Measurements from ENCODE around the gene REXO4. TPM values are rescaled to one million over a fixed set of nuclear protein-coding genes. Genes with fewer than 3 reads are reported as not detected.
"Not testable (repeated sequence)": the region's sequence is repeated elsewhere in the genome, so short reads cannot be mapped to it uniquely, and the experiment has no call there.

REXO4 gene
- total RNA-seq, 2 experiments from 2014 or later: 28.9 to 30.8 TPM

GRCh38 chr9:133400292-133400691 is 17.5 kb downstream of the REXO4 start:
- no peaks in the 10 kb centered on the region for H3K9me3 Mint-ChIP-seq
- POLR2A ChIA-PET: no interaction called here
- H3K4me3 Mint-ChIP-seq: no peak overlapping the region
- peaks cover 5% of the 10 kb centered on the region for H3K4me1 Mint-ChIP-seq
- no peaks in the 10 kb centered on the region for H3K36me3 Mint-ChIP-seq
- H3K27ac Mint-ChIP-seq: no peak overlapping the region
- no peak for DNase-seq
- no peaks in the 10 kb centered on the region for H3K27me3 Mint-ChIP-seq
- ATAC-seq (ENCODE audit: low read depth): no peak

- Mint-ChIP-seq H3K4me1 (peaks cover 3% of the 10 kb centered on the region), H3K27ac (no peak overlapping the region), H3K36me3 (no peaks in the 10 kb centered on the region), H3K27me3 (peaks cover 2% of the 10 kb centered on the region), H3K4me3 (no peak overlapping the region), H3K9me3 (no peaks in the 10 kb centered on the region)
- DNase-seq (no peak), ATAC-seq (ENCODE audit: low read depth) (no peak)
- POLR2A ChIA-PET: no interaction called here
These were observed 19.9 kb downstream of the REXO4 start for GRCh38 chr9:133397895-133398294.

GRCh38 chr9:133397370-133397769 is 20.4 kb downstream of the REXO4 start:
- POLR2A ChIA-PET: no interaction called here
- H3K36me3 Mint-ChIP-seq: no peaks in the 10 kb centered on the region
- no peaks in the 10 kb centered on the region for H3K9me3 Mint-ChIP-seq
- H3K27ac Mint-ChIP-seq: no peak overlapping the region
- no peak for ATAC-seq (ENCODE audit: low read depth)
- H3K27me3 Mint-ChIP-seq: peaks cover 2% of the 10 kb centered on the region
- H3K4me1 Mint-ChIP-seq: peaks cover 3% of the 10 kb centered on the region
- H3K4me3 Mint-ChIP-seq: no peak overlapping the region
- no peak for DNase-seq

- H3K4me3 Mint-ChIP-seq: no peak overlapping the region
- H3K9me3 Mint-ChIP-seq: no peaks in the 10 kb centered on the region
- H3K27ac Mint-ChIP-seq: no peak overlapping the region
- ATAC-seq (ENCODE audit: low read depth) (no peak), DNase-seq (no peak)
- H3K27me3 Mint-ChIP-seq: peaks cover 2% of the 10 kb centered on the region
- POLR2A ChIA-PET: no interaction called here
- no peaks in the 10 kb centered on the region for H3K36me3 Mint-ChIP-seq
- H3K4me1 Mint-ChIP-seq: peaks cover 3% of the 10 kb centered on the region
These were observed 20.9 kb downstream of the REXO4 start for GRCh38 chr9:133396952-133397351.

GRCh38 chr9:133394687-133395271 is 23.0 kb downstream of the REXO4 start:
- Mint-ChIP-seq H3K36me3 (no peaks in the 10 kb centered on the region), H3K9me3 (no peaks in the 10 kb centered on the region), H3K4me1 (peaks cover 3% of the 10 kb centered on the region), H3K27me3 (peaks cover 2% of the 10 kb centered on the region), H3K27ac (no peak overlapping the region), H3K4me3 (no peak overlapping the region)
- POLR2A ChIA-PET: no interaction called here
- DNase-seq (no peak), ATAC-seq (ENCODE audit: low read depth) (no peak)

GRCh38 chr9:133393399-133393798 is 24.4 kb downstream of the REXO4 start:
- no peaks in the 10 kb centered on the region for H3K36me3 Mint-ChIP-seq
- H3K27me3 Mint-ChIP-seq: peaks cover 2% of the 10 kb centered on the region
- H3K9me3 Mint-ChIP-seq: no peaks in the 10 kb centered on the region
- ATAC-seq (ENCODE audit: low read depth) (no peak), DNase-seq (no peak)
- peaks cover 3% of the 10 kb centered on the region for H3K4me1 Mint-ChIP-seq
- H3K4me3 Mint-ChIP-seq: no peak overlapping the region
- no peak overlapping the region for H3K27ac Mint-ChIP-seq
- POLR2A ChIA-PET: no interaction called here

- DNase-seq; ATAC-seq (ENCODE audit: low read depth); H3K4me1 Mint-ChIP-seq; H3K4me3 Mint-ChIP-seq; H3K27me3 Mint-ChIP-seq; POLR2A ChIA-PET; H3K27ac Mint-ChIP-seq; H3K36me3 Mint-ChIP-seq; H3K9me3 Mint-ChIP-seq: not testable (repeated sequence)
These were observed 25.5 kb downstream of the REXO4 start for GRCh38 chr9:133392308-133392707.

- DNase-seq; H3K27me3 Mint-ChIP-seq; H3K4me1 Mint-ChIP-seq; H3K36me3 Mint-ChIP-seq; H3K4me3 Mint-ChIP-seq; POLR2A ChIA-PET; H3K27ac Mint-ChIP-seq; ATAC-seq (ENCODE audit: low read depth); H3K9me3 Mint-ChIP-seq: not testable (repeated sequence)
These were observed 26.4 kb downstream of the REXO4 start for GRCh38 chr9:133391449-133391848.

GRCh38 chr9:133390713-133391112 is 27.1 kb downstream of the REXO4 start:
- DNase-seq (no peak), ATAC-seq (ENCODE audit: low read depth) (no peak)
- peaks cover 2% of the 10 kb centered on the region for H3K27me3 Mint-ChIP-seq
- no peaks in the 10 kb centered on the region for H3K36me3 Mint-ChIP-seq
- no peak overlapping the region for H3K4me3 Mint-ChIP-seq
- H3K27ac Mint-ChIP-seq: no peak overlapping the region
- POLR2A ChIA-PET: no interaction called here
- no peaks in the 10 kb centered on the region for H3K9me3 Mint-ChIP-seq
- H3K4me1 Mint-ChIP-seq: no peaks in the 10 kb centered on the region

GRCh38 chr9:133389562-133389961 is 28.2 kb downstream of the REXO4 start:
- Mint-ChIP-seq H3K27ac (no peak overlapping the region), H3K4me1 (no peaks in the 10 kb centered on the region), H3K9me3 (no peaks in the 10 kb centered on the region), H3K27me3 (peaks cover 2% of the 10 kb centered on the region), H3K4me3 (no peak overlapping the region), H3K36me3 (no peaks in the 10 kb centered on the region)
- ATAC-seq (ENCODE audit: low read depth) (no peak), DNase-seq (no peak)
- POLR2A ChIA-PET: interaction anchor here (1.2 kb wide), 1 partner anchor 11 kb away, joined by 3 read pairs; no protein-coding TSS in a partner anchor

GRCh38 chr9:133389025-133389557 is 28.7 kb downstream of the REXO4 start:
- no peak for DNase-seq
- Mint-ChIP-seq H3K4me1 (no peaks in the 10 kb centered on the region), H3K27ac (no peak overlapping the region), H3K36me3 (no peaks in the 10 kb centered on the region), H3K27me3 (no peaks in the 10 kb centered on the region), H3K4me3 (no peak overlapping the region), H3K9me3 (no peaks in the 10 kb centered on the region)
- POLR2A ChIA-PET: interaction anchor here (1.2 kb wide), 1 partner anchor 10 kb away, joined by 3 read pairs; no protein-coding TSS in a partner anchor
- ATAC-seq (ENCODE audit: low read depth): no peak

- Mint-ChIP-seq H3K4me1 (no peaks in the 10 kb centered on the region), H3K36me3 (no peaks in the 10 kb centered on the region), H3K27me3 (no peaks in the 10 kb centered on the region), H3K9me3 (no peaks in the 10 kb centered on the region), H3K27ac (no peak overlapping the region), H3K4me3 (no peak overlapping the region)
- POLR2A ChIA-PET: no interaction called here
- DNase-seq: no peak
- ATAC-seq (ENCODE audit: low read depth): no peak
These were observed 30.1 kb downstream of the REXO4 start for GRCh38 chr9:133387680-133388079.

- ATAC-seq (ENCODE audit: low read depth): no peak
- H3K4me1 Mint-ChIP-seq: no peaks in the 10 kb centered on the region
- H3K4me3 Mint-ChIP-seq: no peak overlapping the region
- DNase-seq: no peak
- H3K27ac Mint-ChIP-seq: no peak overlapping the region
- no peaks in the 10 kb centered on the region for H3K27me3 Mint-ChIP-seq
- H3K9me3 Mint-ChIP-seq: no peaks in the 10 kb centered on the region
- no peaks in the 10 kb centered on the region for H3K36me3 Mint-ChIP-seq
- POLR2A ChIA-PET: interaction anchor here (1.0 kb wide), 1 partner anchor 11 kb away, joined by 3 read pairs; no protein-coding TSS in a partner anchor
These were observed 31.5 kb downstream of the REXO4 start for GRCh38 chr9:133386338-133386737.

- H3K9me3 Mint-ChIP-seq: no peaks in the 10 kb centered on the region
- no peaks in the 10 kb centered on the region for H3K4me1 Mint-ChIP-seq
- no peaks in the 10 kb centered on the region for H3K27me3 Mint-ChIP-seq
- H3K4me3 Mint-ChIP-seq: no peak overlapping the region
- DNase-seq (no peak), ATAC-seq (ENCODE audit: low read depth) (no peak)
- no peaks in the 10 kb centered on the region for H3K36me3 Mint-ChIP-seq
- POLR2A ChIA-PET: no interaction called here
- no peak overlapping the region for H3K27ac Mint-ChIP-seq
These were observed 32.4 kb downstream of the REXO4 start for GRCh38 chr9:133385452-133385851.

Measured in activated naive CD8-positive, alpha-beta T cell treated with anti-CD3 and anti-CD28 coated beads, Interleukin-2, amount 10 ng/mL, durations not matched to agents 7 days and 5 days (primary cell).